Mucosa of rectum (tissue), 2 donors: ENCODE measurements around the gene TPTE.
"Not testable (repeated sequence)": the region's sequence is repeated elsewhere in the genome, so short reads cannot be mapped to it uniquely, and the experiment has no call there.

Experiments used
- H3K27ac ChIP-seq, 2 donors: one replicate each; pipeline ENCODE4 v1.7.0; 2013; ENCODE audit warnings: inconsistent platforms in 2 of 2, low read depth in 2 of 2, low read length in 2 of 2
- H3K27me3 ChIP-seq, 2 donors: one replicate each; pipeline ENCODE4 v1.7.0; 2013; ENCODE audit warnings: low read length in 2 of 2; ENCODE audit not compliant: control insufficient read depth in 2 of 2, insufficient read depth in 2 of 2
- H3K36me3 ChIP-seq, 2 donors: one replicate each; pipeline ENCODE4 v1.7.0; 2013; ENCODE audit warnings: low read length in 2 of 2; ENCODE audit not compliant: control insufficient read depth in 2 of 2, insufficient read depth in 2 of 2
- H3K4me1 ChIP-seq, 2 donors: one replicate each; pipeline ENCODE4 v1.7.0; 2013; ENCODE audit warnings: low read length in 2 of 2, mild to moderate bottlenecking in 1 of 2; ENCODE audit not compliant: control insufficient read depth in 2 of 2, insufficient read depth in 2 of 2
- H3K4me3 ChIP-seq, 2 donors: one replicate each; pipeline ENCODE4 v1.7.0; 2013; ENCODE audit warnings: low read length in 2 of 2
- H3K9ac ChIP-seq, 2 donors: one replicate each; pipeline ENCODE4 v1.7.0; 2013; ENCODE audit warnings: low read length in 2 of 2, low read depth in 1 of 2, mild to moderate bottlenecking in 1 of 2
- H3K9me3 ChIP-seq, 2 donors: one replicate each; pipeline ENCODE4 v1.7.0; 2013; ENCODE audit warnings: low read length in 2 of 2; ENCODE audit not compliant: control insufficient read depth in 2 of 2
- donor health status: healthy.
- donor health status: Normal muscosa, but diverticular disease.

The TPTE gene

GRCh38 chr21:10521091-10521598 lies at the start of gene TPTE:
Gene TPTE (plus strand): TSS chr21:10521583. CDS start chr21:10538724, 17,141 bp downstream.
- H3K27me3 ChIP-seq, result no peaks in the 10 kb centered on the region
- peaks cover 4 to 7% of the 10 kb centered on the region in 2 donors for H3K9me3 ChIP-seq
- no peaks in the 10 kb centered on the region for H3K4me1 ChIP-seq
- H3K36me3 ChIP-seq, result no peaks in the 10 kb centered on the region
- no peak within 1 kb of the TSS for H3K9ac ChIP-seq
- no peak within 1 kb of the TSS for H3K27ac ChIP-seq
- H3K4me3 ChIP-seq, result no peak within 1 kb of the TSS

GRCh38 chr21:10471999-10472398 lies 49.4 kb upstream of the TPTE start:
- not testable (repeated sequence) for H3K9ac ChIP-seq, H3K27ac ChIP-seq, H3K9me3 ChIP-seq, H3K27me3 ChIP-seq, H3K4me1 ChIP-seq, H3K36me3 ChIP-seq, H3K4me3 ChIP-seq

GRCh38 chr21:10477794-10478193 lies 43.6 kb upstream of the TPTE start:
- not testable (repeated sequence) for H3K4me3 ChIP-seq, H3K9me3 ChIP-seq, H3K4me1 ChIP-seq, H3K27me3 ChIP-seq, H3K27ac ChIP-seq, H3K36me3 ChIP-seq, H3K9ac ChIP-seq

- not testable (repeated sequence) for H3K27ac ChIP-seq, H3K36me3 ChIP-seq, H3K27me3 ChIP-seq, H3K4me1 ChIP-seq, H3K9ac ChIP-seq, H3K9me3 ChIP-seq, H3K4me3 ChIP-seq
These were observed 41.5 kb upstream of the TPTE start for GRCh38 chr21:10479875-10480274.

- H3K9me3 ChIP-seq, H3K9ac ChIP-seq, H3K27ac ChIP-seq, H3K36me3 ChIP-seq, H3K4me3 ChIP-seq, H3K4me1 ChIP-seq, H3K27me3 ChIP-seq: not testable (repeated sequence)
These were observed 36.5 kb upstream of the TPTE start for GRCh38 chr21:10484864-10485263.

- H3K4me3 ChIP-seq, result not testable (repeated sequence)
These were observed 30.9 kb upstream of the TPTE start for GRCh38 chr21:10490453-10490852.

GRCh38 chr21:10511116-10511515 lies 10.3 kb upstream of the TPTE start:
- H3K9me3 ChIP-seq, result peaks cover 4 to 12% of the 10 kb centered on the region in 2 donors
- no peaks in the 10 kb centered on the region for H3K36me3 ChIP-seq
- no peak overlapping the region for H3K4me3 ChIP-seq
- H3K9ac ChIP-seq, result no peak overlapping the region
- H3K27ac ChIP-seq, result no peak overlapping the region
- H3K4me1 ChIP-seq, result no peaks in the 10 kb centered on the region
- no peaks in the 10 kb centered on the region for H3K27me3 ChIP-seq

More at GRCh38 chr21:10490453-10490852, 30.9 kb upstream of the TPTE start:
- not testable (repeated sequence) for H3K4me1 ChIP-seq, H3K36me3 ChIP-seq, H3K27ac ChIP-seq, H3K9ac ChIP-seq, H3K9me3 ChIP-seq, H3K27me3 ChIP-seq

- not testable (repeated sequence) for H3K9ac ChIP-seq, H3K36me3 ChIP-seq, H3K4me3 ChIP-seq, H3K27ac ChIP-seq, H3K4me1 ChIP-seq, H3K27me3 ChIP-seq
- peaks cover 9 to 11% of the 10 kb centered on the region in 2 donors for H3K9me3 ChIP-seq
These were observed 4.5 kb upstream of the TPTE start for GRCh38 chr21:10516889-10517288.

- not testable (repeated sequence) for H3K4me3 ChIP-seq, H3K27me3 ChIP-seq, H3K9ac ChIP-seq, H3K36me3 ChIP-seq, H3K4me1 ChIP-seq, H3K27ac ChIP-seq
- peaks cover 11 to 12% of the 10 kb centered on the region in 2 donors for H3K9me3 ChIP-seq
These were observed 3.5 kb upstream of the TPTE start for GRCh38 chr21:10517904-10518303.

- not testable (repeated sequence) for H3K9me3 ChIP-seq, H3K27me3 ChIP-seq, H3K4me3 ChIP-seq, H3K27ac ChIP-seq, H3K9ac ChIP-seq, H3K36me3 ChIP-seq, H3K4me1 ChIP-seq
These were observed 585 bp downstream of the TPTE start for GRCh38 chr21:10521835-10522500.

- Histone ChIP-seq H3K4me3 (no peak overlapping the region), H3K27me3 (no peaks in the 10 kb centered on the region), H3K36me3 (no peaks in the 10 kb centered on the region), H3K9me3 (peaks cover 9 to 20% of the 10 kb centered on the region in 2 donors), H3K4me1 (no peaks in the 10 kb centered on the region), H3K27ac (no peak overlapping the region), H3K9ac (no peak overlapping the region)
These were observed 18.6 kb downstream of the TPTE start for GRCh38 chr21:10539956-10540355.
